Panc1 (cell line): ENCODE data around the gene C10orf88.

Experiments
- SIN3A ChIP-seq: IDR thresholded peaks from 2 replicates; pipeline ENCODE4 v1.6.1; 2012; ENCODE audit warnings: low read depth, mild to moderate bottlenecking, low read length, moderate library complexity, borderline replicate concordance; ENCODE audit not compliant: insufficient read depth
- TF ChIP-seq, protein P1 (sequence below): fragments of 450-650 bp; IDR thresholded peaks from 2 replicates; pipeline ENCODE4 v1.5.1; 2017; ENCODE audit warnings: mild to moderate bottlenecking
- TF ChIP-seq, protein P2 (sequence below), 2 experiments: IDR thresholded peaks; 2 replicates each; pipeline ENCODE4 v1.6.1; 2011 to 2012; ENCODE audit warnings: low read depth in 2 of 2, control low read depth in 1 of 2, low read length in 1 of 2, mild to moderate bottlenecking in 1 of 2, moderate library complexity in 1 of 2; ENCODE audit not compliant: insufficient read depth in 1 of 2

DNA sequence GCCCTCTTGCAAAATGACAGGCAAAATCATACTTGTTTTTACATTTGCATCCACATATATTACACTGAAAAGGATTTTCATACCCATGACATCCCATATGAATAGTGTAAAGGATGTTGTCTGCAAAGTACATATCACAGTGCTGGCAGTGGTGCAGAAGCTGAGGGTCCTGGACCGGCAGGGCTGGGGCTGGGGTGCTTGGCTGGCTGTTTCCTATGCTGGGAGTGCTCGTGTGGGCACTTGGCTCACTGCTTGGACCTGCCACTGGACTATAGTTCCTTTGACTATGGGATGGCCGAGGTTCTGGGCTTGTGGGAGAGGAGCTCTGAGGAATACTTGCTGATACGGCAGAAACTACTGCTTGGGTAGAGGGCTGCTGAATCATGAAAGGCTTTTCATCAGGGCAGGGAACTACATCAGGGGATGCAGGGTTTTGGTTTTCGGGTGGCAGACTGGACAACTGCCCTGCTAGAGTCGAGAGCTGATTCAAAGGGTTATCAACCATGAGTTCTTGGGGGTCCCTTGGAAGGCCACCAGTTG, 39.8 kb upstream of the C10orf88 start:
- TF ChIP-seq, protein P1, sequence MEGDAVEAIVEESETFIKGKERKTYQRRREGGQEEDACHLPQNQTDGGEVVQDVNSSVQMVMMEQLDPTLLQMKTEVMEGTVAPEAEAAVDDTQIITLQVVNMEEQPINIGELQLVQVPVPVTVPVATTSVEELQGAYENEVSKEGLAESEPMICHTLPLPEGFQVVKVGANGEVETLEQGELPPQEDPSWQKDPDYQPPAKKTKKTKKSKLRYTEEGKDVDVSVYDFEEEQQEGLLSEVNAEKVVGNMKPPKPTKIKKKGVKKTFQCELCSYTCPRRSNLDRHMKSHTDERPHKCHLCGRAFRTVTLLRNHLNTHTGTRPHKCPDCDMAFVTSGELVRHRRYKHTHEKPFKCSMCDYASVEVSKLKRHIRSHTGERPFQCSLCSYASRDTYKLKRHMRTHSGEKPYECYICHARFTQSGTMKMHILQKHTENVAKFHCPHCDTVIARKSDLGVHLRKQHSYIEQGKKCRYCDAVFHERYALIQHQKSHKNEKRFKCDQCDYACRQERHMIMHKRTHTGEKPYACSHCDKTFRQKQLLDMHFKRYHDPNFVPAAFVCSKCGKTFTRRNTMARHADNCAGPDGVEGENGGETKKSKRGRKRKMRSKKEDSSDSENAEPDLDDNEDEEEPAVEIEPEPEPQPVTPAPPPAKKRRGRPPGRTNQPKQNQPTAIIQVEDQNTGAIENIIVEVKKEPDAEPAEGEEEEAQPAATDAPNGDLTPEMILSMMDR: no peak
- TF ChIP-seq SIN3A: no peak
- TF ChIP-seq, protein P2, sequence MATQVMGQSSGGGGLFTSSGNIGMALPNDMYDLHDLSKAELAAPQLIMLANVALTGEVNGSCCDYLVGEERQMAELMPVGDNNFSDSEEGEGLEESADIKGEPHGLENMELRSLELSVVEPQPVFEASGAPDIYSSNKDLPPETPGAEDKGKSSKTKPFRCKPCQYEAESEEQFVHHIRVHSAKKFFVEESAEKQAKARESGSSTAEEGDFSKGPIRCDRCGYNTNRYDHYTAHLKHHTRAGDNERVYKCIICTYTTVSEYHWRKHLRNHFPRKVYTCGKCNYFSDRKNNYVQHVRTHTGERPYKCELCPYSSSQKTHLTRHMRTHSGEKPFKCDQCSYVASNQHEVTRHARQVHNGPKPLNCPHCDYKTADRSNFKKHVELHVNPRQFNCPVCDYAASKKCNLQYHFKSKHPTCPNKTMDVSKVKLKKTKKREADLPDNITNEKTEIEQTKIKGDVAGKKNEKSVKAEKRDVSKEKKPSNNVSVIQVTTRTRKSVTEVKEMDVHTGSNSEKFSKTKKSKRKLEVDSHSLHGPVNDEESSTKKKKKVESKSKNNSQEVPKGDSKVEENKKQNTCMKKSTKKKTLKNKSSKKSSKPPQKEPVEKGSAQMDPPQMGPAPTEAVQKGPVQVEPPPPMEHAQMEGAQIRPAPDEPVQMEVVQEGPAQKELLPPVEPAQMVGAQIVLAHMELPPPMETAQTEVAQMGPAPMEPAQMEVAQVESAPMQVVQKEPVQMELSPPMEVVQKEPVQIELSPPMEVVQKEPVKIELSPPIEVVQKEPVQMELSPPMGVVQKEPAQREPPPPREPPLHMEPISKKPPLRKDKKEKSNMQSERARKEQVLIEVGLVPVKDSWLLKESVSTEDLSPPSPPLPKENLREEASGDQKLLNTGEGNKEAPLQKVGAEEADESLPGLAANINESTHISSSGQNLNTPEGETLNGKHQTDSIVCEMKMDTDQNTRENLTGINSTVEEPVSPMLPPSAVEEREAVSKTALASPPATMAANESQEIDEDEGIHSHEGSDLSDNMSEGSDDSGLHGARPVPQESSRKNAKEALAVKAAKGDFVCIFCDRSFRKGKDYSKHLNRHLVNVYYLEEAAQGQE (IDR thresholded peaks at IDR 0.05; ENCODE audit: insufficient read depth in 1 of 2, low read depth in 2 of 2, low read length in 1 of 2): no peak
